GM21526 (cell line): Measurements from ENCODE around the gene FCAMR.

ENCODE experiments used
- ATAC-seq: cut with Tn5 transposase; IDR thresholded peaks from one replicate; pipeline ENCODE4 v1.9.1; 2021; ENCODE audit warnings: moderate library complexity; ENCODE audit not compliant: unreplicated experiment, low FRiP score

FCAMR gene

DNA sequence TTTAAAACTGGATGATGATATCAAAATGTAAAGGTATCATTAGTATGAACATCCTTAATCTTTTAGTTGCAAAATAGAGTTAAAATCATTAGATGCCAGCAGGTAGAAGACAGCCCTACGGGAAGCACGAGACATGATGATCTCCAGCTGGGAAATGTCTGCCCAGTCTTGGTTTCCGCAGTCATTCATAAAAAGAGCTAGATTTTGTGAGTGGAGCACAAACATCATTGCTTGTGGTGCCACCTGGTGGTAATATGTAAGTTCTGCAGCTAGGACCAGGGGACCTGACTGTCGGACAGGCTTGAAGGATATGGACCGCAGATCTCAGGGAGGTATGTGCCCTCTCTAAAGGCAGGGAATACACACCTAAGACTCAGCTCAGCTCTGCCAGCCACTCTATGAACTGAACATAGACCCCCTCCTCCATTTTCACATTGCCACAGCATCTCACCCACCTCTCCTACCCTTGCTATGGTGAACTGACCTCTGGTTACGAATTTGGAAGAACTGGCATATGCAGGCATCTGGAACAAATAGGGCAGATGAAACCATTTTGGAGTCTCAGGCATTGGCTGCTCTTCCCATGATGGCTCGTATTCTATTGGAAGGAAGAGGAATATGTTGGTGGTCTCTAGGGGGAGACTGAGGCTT lies 57.7 kb downstream of the FCAMR start:
- peak; percentile 43 for ATAC-seq

GRCh38 chr1:206911064-206911663 lies 59.1 kb downstream of the FCAMR start:
- no peak for ATAC-seq

DNA sequence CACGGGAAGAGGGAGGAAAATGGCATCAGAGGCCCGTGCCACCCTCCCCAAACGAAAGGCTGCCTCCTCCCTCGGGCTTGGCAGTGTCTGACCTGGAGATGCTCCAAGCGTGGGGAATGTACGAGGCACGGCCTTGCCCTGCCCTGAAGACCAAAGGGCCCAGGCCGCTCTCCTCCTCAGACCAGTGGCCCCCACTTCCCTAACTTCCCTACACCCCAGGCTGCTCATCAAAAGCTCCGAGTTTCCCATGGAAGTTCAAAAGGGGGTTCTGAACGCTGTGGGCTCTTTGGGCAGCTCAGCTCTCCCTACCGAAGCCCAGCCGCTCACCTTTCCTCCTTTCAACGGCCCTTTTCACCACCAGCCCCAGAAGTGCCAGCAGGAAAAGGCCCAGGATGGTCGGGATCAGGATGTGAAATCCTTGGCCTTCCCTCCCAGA lies 60.4 kb downstream of the FCAMR start:
- ATAC-seq, result no peak

GRCh38 chr1:206909161-206909882 lies 60.9 kb downstream of the FCAMR start:
- ATAC-seq, result no peak

DNA sequence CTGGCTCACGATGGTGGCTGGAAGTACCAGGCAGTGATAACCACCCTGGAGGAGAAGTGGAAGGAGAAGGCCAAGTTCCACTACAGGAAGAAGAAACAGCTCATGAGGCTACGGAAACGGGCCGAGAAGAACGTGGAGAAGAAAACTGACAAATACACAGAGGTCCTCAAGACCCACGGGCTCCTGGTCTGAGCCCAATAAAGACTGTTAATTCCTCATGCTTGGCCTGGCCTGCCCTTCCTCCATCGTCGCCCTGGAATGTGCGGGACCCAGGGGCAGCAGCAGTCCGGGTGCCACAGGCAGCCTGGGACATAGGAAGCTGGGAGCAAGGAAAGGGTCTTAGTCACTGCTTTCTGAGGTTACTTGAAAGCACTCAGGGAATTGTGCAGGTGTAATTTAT lies 62.2 kb downstream of the FCAMR start:
- ATAC-seq, result no peak
